ENCODE data around the gene TBKBP1. TPM values are rescaled to one million over a fixed set of nuclear protein-coding genes. Genes with fewer than 3 reads are reported as not detected.

The TBKBP1 gene
- total and polyA plus RNA-seq, 2 donors from 2014 or later: 10.1 to 11.2 TPM

- no peaks in the 10 kb centered on the region for H3K9me3 ChIP-seq (ENCODE audit: control insufficient read depth in 2 of 3, insufficient read depth in 1 of 3, low read length in 3 of 3)
- DNase-seq (peak; percentile 51 to 91 (median 73)), FAIRE-seq (no peak)
- peak overlapping the region; percentile 83 for H3K27ac ChIP-seq (ENCODE audit: low read depth in 2 of 2, low read length in 2 of 2)
- TF ChIP-seq CTCF (IDR thresholded peaks at IDR 0.05; ENCODE audit: borderline replicate concordance, extremely low read depth, insufficient read depth): no peak
- no peaks in the 10 kb centered on the region for H3K27me3 ChIP-seq (ENCODE audit: control insufficient read depth, insufficient read depth, low read length)
- H3K4me3 ChIP-seq (ENCODE audit: low read length in 3 of 3): peak overlapping the region; percentile 65 to 69 (median 68)
- H3K36me3 ChIP-seq (ENCODE audit: control insufficient read depth in 2 of 3, insufficient read depth in 3 of 3, low read length in 3 of 3): peaks cover 2 to 5% (median 4%) of the 10 kb centered on the region in 3 donors
- intact Hi-C loops (cut with DNase I): no loop called here
- peaks cover 6 to 24% (median 16%) of the 10 kb centered on the region in 3 donors for H3K4me1 ChIP-seq (ENCODE audit: control insufficient read depth in 2 of 3, insufficient read depth in 2 of 3, low read depth in 1 of 3, low read length in 3 of 3)
- H3K9ac ChIP-seq (ENCODE audit: low read length in 3 of 3): peak overlapping the region in 2 of 3 donors; percentile 62 to 65
Measured at GRCh38 chr17:47694581-47695428, 844 bp downstream of the TBKBP1 start.

GRCh38 chr17:47695429-47696376 lies 1.7 kb downstream of the TBKBP1 start:
- Histone ChIP-seq H3K9me3 (ENCODE audit: control insufficient read depth in 2 of 3, insufficient read depth in 1 of 3, low read length in 3 of 3) (no peaks in the 10 kb centered on the region), H3K4me3 (ENCODE audit: low read length in 3 of 3) (peak overlapping the region; percentile 65 to 69 (median 68)), H3K27ac (ENCODE audit: low read depth in 2 of 2, low read length in 2 of 2) (peak overlapping the region; percentile 83), H3K36me3 (ENCODE audit: control insufficient read depth in 2 of 3, insufficient read depth in 3 of 3, low read length in 3 of 3) (peaks cover 2 to 9% (median 4%) of the 10 kb centered on the region in 3 donors), H3K4me1 (ENCODE audit: control insufficient read depth in 2 of 3, insufficient read depth in 2 of 3, low read depth in 1 of 3, low read length in 3 of 3) (peaks cover 6 to 22% (median 16%) of the 10 kb centered on the region in 3 donors), H3K27me3 (ENCODE audit: control insufficient read depth, insufficient read depth, low read length) (no peaks in the 10 kb centered on the region), H3K9ac (ENCODE audit: low read length in 3 of 3) (peak overlapping the region in 2 of 3 donors; percentile 62 to 65)
- intact Hi-C loops (cut with DNase I): no loop called here
- TF ChIP-seq CTCF (IDR thresholded peaks at IDR 0.05; ENCODE audit: borderline replicate concordance, extremely low read depth, insufficient read depth): no peak
- FAIRE-seq: no peak
- DNase-seq: peak in 3 of 5 donors; percentile 51 to 87 (median 75)

GRCh38 chr17:47696717-47697642 lies 3.0 kb downstream of the TBKBP1 start:
- Histone ChIP-seq H3K4me1 (ENCODE audit: control insufficient read depth in 2 of 3, insufficient read depth in 2 of 3, low read depth in 1 of 3, low read length in 3 of 3) (peaks cover 6 to 22% (median 13%) of the 10 kb centered on the region in 3 donors), H3K27me3 (ENCODE audit: control insufficient read depth, insufficient read depth, low read length) (no peaks in the 10 kb centered on the region), H3K9me3 (ENCODE audit: control insufficient read depth in 2 of 3, insufficient read depth in 1 of 3, low read length in 3 of 3) (no peaks in the 10 kb centered on the region), H3K9ac (ENCODE audit: low read length in 3 of 3) (no peak overlapping the region), H3K36me3 (ENCODE audit: control insufficient read depth in 2 of 3, insufficient read depth in 3 of 3, low read length in 3 of 3) (peaks cover 2 to 10% (median 4%) of the 10 kb centered on the region in 3 donors), H3K4me3 (ENCODE audit: low read length in 3 of 3) (peak overlapping the region in 1 of 3 donors; percentile 32), H3K27ac (ENCODE audit: low read depth in 2 of 2, low read length in 2 of 2) (no peak overlapping the region)
- FAIRE-seq: no peak
- intact Hi-C loops (cut with DNase I): no loop called here
- DNase-seq: peak in 2 of 5 donors; percentile 40 to 59
- no peak for TF ChIP-seq CTCF (IDR thresholded peaks at IDR 0.05; ENCODE audit: borderline replicate concordance, extremely low read depth, insufficient read depth)
